H9 (cell line): ENCODE results near the gene GSK3A. TPM values are rescaled to one million over a fixed set of nuclear protein-coding genes. Genes with fewer than 3 reads are reported as not detected.
A peak's percentile ranks its signal among the peaks of the same experiment; 100 is the strongest.

ENCODE experiments used
- DNase-seq: peaks from one replicate; pipeline ENCODE4 v3.0.0-alpha.2; 2017
- H2AFZ ChIP-seq: one replicate; pipeline ENCODE4 v1.6.1; 2013; ENCODE audit warnings: mild to moderate bottlenecking, low read length, control low read depth, moderate library complexity
- H2AK5ac ChIP-seq: 2 replicates; pipeline ENCODE4 v1.6.1; 2013; ENCODE audit warnings: low read length, control low read depth, mixed read lengths; ENCODE audit not compliant: insufficient read length
- H2BK120ac ChIP-seq: one replicate; pipeline ENCODE4 v1.6.1; 2013; ENCODE audit warnings: low read depth, mild to moderate bottlenecking, low read length, control low read depth, inconsistent platforms; ENCODE audit not compliant: poor library complexity, severe bottlenecking
- H2BK12ac ChIP-seq: 2 replicates; pipeline ENCODE4 v1.6.1; 2013; ENCODE audit warnings: low read length, control low read depth, mixed read lengths, low read depth; ENCODE audit not compliant: insufficient read length
- H2BK15ac ChIP-seq: 2 replicates; pipeline ENCODE4 v1.6.1; 2013; ENCODE audit warnings: low read depth, low read length, control low read depth
- H2BK20ac ChIP-seq: one replicate; pipeline ENCODE4 v1.6.1; 2013; ENCODE audit warnings: low read depth, mild to moderate bottlenecking, low read length, control low read depth, inconsistent platforms; ENCODE audit not compliant: poor library complexity, severe bottlenecking
- H2BK5ac ChIP-seq: 2 replicates; pipeline ENCODE4 v1.6.1; 2013; ENCODE audit warnings: low read length, control low read depth, mixed read lengths; ENCODE audit not compliant: insufficient read length
- H3K14ac ChIP-seq: 2 replicates; pipeline ENCODE4 v1.6.1; 2013; ENCODE audit warnings: low read length, control low read depth; ENCODE audit not compliant: insufficient read depth
- H3K18ac ChIP-seq: 2 replicates; pipeline ENCODE4 v1.6.1; 2013; ENCODE audit warnings: low read depth, mild to moderate bottlenecking, mixed read lengths, low read length, control low read depth; ENCODE audit not compliant: insufficient read length
- H3K23ac ChIP-seq: 2 replicates; pipeline ENCODE4 v1.6.1; 2013; ENCODE audit warnings: low read length, control low read depth, mixed read lengths, low read depth; ENCODE audit not compliant: insufficient read length
- H3K23me2 ChIP-seq: 2 replicates; pipeline ENCODE4 v1.6.1; 2013; ENCODE audit warnings: low read depth, mild to moderate bottlenecking, mixed read lengths, low read length, control low read depth; ENCODE audit not compliant: insufficient read length, poor library complexity, severe bottlenecking
- H3K27ac ChIP-seq: 2 replicates; pipeline ENCODE4 v1.5.1; 2013; ENCODE audit warnings: low read length, control low read depth, mixed read lengths, low read depth; ENCODE audit not compliant: insufficient read length
- H3K27me3 ChIP-seq: 2 replicates; pipeline ENCODE4 v1.6.1; 2013; ENCODE audit warnings: low read length, control low read depth, inconsistent platforms; ENCODE audit not compliant: insufficient read depth
- H3K4ac ChIP-seq: 2 replicates; pipeline ENCODE4 v1.6.1; 2013; ENCODE audit warnings: low read depth, mild to moderate bottlenecking, control low read depth, inconsistent platforms, low read length, moderate library complexity
- H3K4me1 ChIP-seq: 2 replicates; pipeline ENCODE4 v1.6.1; 2013; ENCODE audit warnings: low read length, control low read depth, inconsistent platforms; ENCODE audit not compliant: insufficient read depth
- H3K4me2 ChIP-seq: 2 replicates; pipeline ENCODE4 v1.6.1; 2013; ENCODE audit warnings: low read length, control low read depth, mixed read lengths; ENCODE audit not compliant: insufficient read length, insufficient read depth
- H3K56ac ChIP-seq: 2 replicates; pipeline ENCODE4 v1.6.1; 2013; ENCODE audit warnings: low read depth, mild to moderate bottlenecking, mixed read lengths, low read length, control low read depth; ENCODE audit not compliant: insufficient read length
- H3K79me1 ChIP-seq: 2 replicates; pipeline ENCODE4 v1.6.1; 2013; ENCODE audit warnings: low read depth, mild to moderate bottlenecking, moderate library complexity, low read length, control low read depth, inconsistent platforms; ENCODE audit not compliant: insufficient read depth, poor library complexity, severe bottlenecking
- H3K79me2 ChIP-seq: 2 replicates; pipeline ENCODE4 v1.6.1; 2013; ENCODE audit warnings: low read length, control low read depth, inconsistent platforms; ENCODE audit not compliant: insufficient read depth
- H3K9ac ChIP-seq: 2 replicates; pipeline ENCODE4 v1.6.1; 2013; ENCODE audit warnings: low read length, control low read depth, mixed read lengths; ENCODE audit not compliant: insufficient read length; ENCODE audit errors: extremely low read depth
- H3K9me3 ChIP-seq: one replicate; pipeline ENCODE4 v1.6.1; 2013; ENCODE audit warnings: low read depth, low read length, inconsistent platforms; ENCODE audit not compliant: control insufficient read depth
- H3T11ph ChIP-seq: one replicate; pipeline ENCODE4 v1.6.1; 2013; ENCODE audit warnings: mild to moderate bottlenecking, low read length, control low read depth, inconsistent platforms
- H4K20me1 ChIP-seq: one replicate; pipeline ENCODE4 v1.6.1; 2013; ENCODE audit not compliant: control insufficient read depth, insufficient read length, insufficient read depth
- H4K5ac ChIP-seq: 2 replicates; pipeline ENCODE4 v1.6.1; 2013; ENCODE audit warnings: low read depth, mild to moderate bottlenecking, mixed read lengths, low read length, control low read depth; ENCODE audit not compliant: insufficient read length
- H4K8ac ChIP-seq: replicated peaks from 2 replicates; pipeline ENCODE4 v1.6.1; 2013; ENCODE audit warnings: low read length, control low read depth, mixed read lengths, low read depth; ENCODE audit not compliant: insufficient read length
- H4K91ac ChIP-seq: 2 replicates; pipeline ENCODE4 v1.6.1; 2013; ENCODE audit warnings: low read depth, mild to moderate bottlenecking, moderate library complexity, mixed read lengths, low read length, control low read depth; ENCODE audit not compliant: insufficient read length
- H3K27ac Mint-ChIP-seq, 3 experiments: 2 replicates in 2 of 3; 3 replicates in 1 of 3; pipeline ENCODE4 v1.8.0; 2020 to 2021; ENCODE audit warnings: mixed read lengths in 3 of 3, mild to moderate bottlenecking in 1 of 3, moderate library complexity in 1 of 3
- H3K27me3 Mint-ChIP-seq: 2 replicates; pipeline ENCODE4 v1.8.0; 2021; ENCODE audit warnings: low read depth, mild to moderate bottlenecking, moderate library complexity, mixed read lengths
- H3K36me3 Mint-ChIP-seq, 3 experiments: 2 replicates in 2 of 3; 3 replicates in 1 of 3; pipeline ENCODE4 v1.8.0; 2020 to 2021; ENCODE audit warnings: low read depth in 3 of 3, mixed read lengths in 3 of 3; ENCODE audit not compliant: insufficient read depth in 1 of 3
- H3K4me1 Mint-ChIP-seq, 2 experiments: 2 replicates each; pipeline ENCODE4 v1.8.0; 2020; ENCODE audit warnings: mixed read lengths in 2 of 2
- H3K4me3 Mint-ChIP-seq, 2 experiments: 2 replicates in 1 of 2; 3 replicates in 1 of 2; pipeline ENCODE4 v1.8.0; 2020 to 2021; ENCODE audit warnings: mild to moderate bottlenecking in 2 of 2, mixed read lengths in 2 of 2, moderate library complexity in 1 of 2
- H3K9me3 Mint-ChIP-seq, 2 experiments: 2 replicates in 1 of 2; 3 replicates in 1 of 2; pipeline ENCODE4 v1.8.0; 2020; ENCODE audit warnings: mild to moderate bottlenecking in 2 of 2, mixed read lengths in 2 of 2, moderate library complexity in 1 of 2
- WGBS: extraction: QIAGEN DNeasy Blood & Tissue Kit; methylation state at CpG from one replicate; pipeline ENCODE4 v1.1.7; 2013; ENCODE audit warnings: missing lambda C conversion rate, low lambda C conversion rate, mixed read lengths; ENCODE audit not compliant: insufficient read length; ENCODE audit errors: extremely low coverage; 5-methylcytosine and 5-hydroxymethylcytosine counted together
- total RNA-seq: library from RNA; stranded (reverse); gene quantifications from 2 replicates; pipeline ENCODE4 v1.2.1, GENCODE V29; 2021
- TF ChIP-seq, protein P1 (sequence below): fragments of 200-600 bp; sonication (generic); conservative IDR thresholded peaks from 3 replicates; pipeline ENCODE4 v1.8.0; 2021; ENCODE audit warnings: antibody characterized with exemption, mild to moderate bottlenecking

GSK3A gene
- total RNA-seq, 1 experiment from 2014 or later, result 52.4 TPM

GRCh38 chr19:42255766-42256745 lies 13.7 kb upstream of the GSK3A start:
- peak overlapping the region in 2 of 3 experiments; percentile 81 to 94; a peak in 3 of 7 replicates for H3K27ac Mint-ChIP-seq
- no peak overlapping the region for H3K23ac ChIP-seq
- no peak overlapping the region for H3K18ac ChIP-seq
- H3K9me3 Mint-ChIP-seq, result no peaks in the 10 kb centered on the region
- H3K14ac ChIP-seq, result no peak overlapping the region
- no peak overlapping the region for H4K91ac ChIP-seq
- TF ChIP-seq, protein P1, sequence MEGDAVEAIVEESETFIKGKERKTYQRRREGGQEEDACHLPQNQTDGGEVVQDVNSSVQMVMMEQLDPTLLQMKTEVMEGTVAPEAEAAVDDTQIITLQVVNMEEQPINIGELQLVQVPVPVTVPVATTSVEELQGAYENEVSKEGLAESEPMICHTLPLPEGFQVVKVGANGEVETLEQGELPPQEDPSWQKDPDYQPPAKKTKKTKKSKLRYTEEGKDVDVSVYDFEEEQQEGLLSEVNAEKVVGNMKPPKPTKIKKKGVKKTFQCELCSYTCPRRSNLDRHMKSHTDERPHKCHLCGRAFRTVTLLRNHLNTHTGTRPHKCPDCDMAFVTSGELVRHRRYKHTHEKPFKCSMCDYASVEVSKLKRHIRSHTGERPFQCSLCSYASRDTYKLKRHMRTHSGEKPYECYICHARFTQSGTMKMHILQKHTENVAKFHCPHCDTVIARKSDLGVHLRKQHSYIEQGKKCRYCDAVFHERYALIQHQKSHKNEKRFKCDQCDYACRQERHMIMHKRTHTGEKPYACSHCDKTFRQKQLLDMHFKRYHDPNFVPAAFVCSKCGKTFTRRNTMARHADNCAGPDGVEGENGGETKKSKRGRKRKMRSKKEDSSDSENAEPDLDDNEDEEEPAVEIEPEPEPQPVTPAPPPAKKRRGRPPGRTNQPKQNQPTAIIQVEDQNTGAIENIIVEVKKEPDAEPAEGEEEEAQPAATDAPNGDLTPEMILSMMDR, result no peak
- peaks cover 6% of the 10 kb centered on the region; the same call in 1 of the 2 replicates for H3K4me1 ChIP-seq
- H3K27ac ChIP-seq, result no peak overlapping the region
- no peak overlapping the region for H4K8ac ChIP-seq
- peaks cover 5% of the 10 kb centered on the region; the same call in 1 of the 2 replicates for H3K79me2 ChIP-seq
- no peak overlapping the region for H2BK15ac ChIP-seq
- H3K9me3 ChIP-seq, result no peaks in the 10 kb centered on the region
- H2BK20ac ChIP-seq, result no peak overlapping the region
- WGBS, result no CpG with 5 or more reads among the region's 38 CpGs
- peaks cover 19% of the 10 kb centered on the region for H3K27me3 Mint-ChIP-seq
- H2AK5ac ChIP-seq, result no peak overlapping the region
- peak overlapping the region; percentile 42 for H3K9ac ChIP-seq
- H4K20me1 ChIP-seq, result no peaks in the 10 kb centered on the region
- peak overlapping the region; percentile 61 for H3K4me2 ChIP-seq
- no peak overlapping the region for H2BK120ac ChIP-seq
- H2AFZ ChIP-seq, result no peak overlapping the region
- no peak overlapping the region for H2BK12ac ChIP-seq
- H3K4ac ChIP-seq, result no peak overlapping the region
- H3K4me3 Mint-ChIP-seq, result peak overlapping the region; percentile 76 to 81
- peaks cover 14% of the 10 kb centered on the region for H3K23me2 ChIP-seq
- no peak overlapping the region for H4K5ac ChIP-seq
- H3K79me1 ChIP-seq, result no peaks in the 10 kb centered on the region
- H3K27me3 ChIP-seq, result no peaks in the 10 kb centered on the region
- no peak overlapping the region for H3K56ac ChIP-seq
- no peak overlapping the region for H2BK5ac ChIP-seq
- peaks cover 2 to 7% (median 4%) of the 10 kb centered on the region in 3 experiments; a peak in 3 of 7 replicates for H3K36me3 Mint-ChIP-seq
- peaks cover 22 to 31% of the 10 kb centered on the region in 2 experiments for H3K4me1 Mint-ChIP-seq
- DNase-seq, result peak; percentile 58
- H3T11ph ChIP-seq, result no peak overlapping the region
